Liver (tissue), 3 donors: ENCODE results near the gene CFAP90.
A peak's percentile ranks its signal among the peaks of the same experiment; 100 is the strongest.

Experiments used
- ATF3 ChIP-seq: IDR thresholded peaks from 2 replicates; pipeline ENCODE4 v1.6.1; 2016; ENCODE audit warnings: antibody characterized with exemption
- EGR1 ChIP-seq, 2 donors: IDR thresholded peaks; 2 replicates each; pipeline ENCODE4 v1.6.1; 2016 to 2018; ENCODE audit warnings: antibody characterized with exemption in 2 of 2, low read depth in 2 of 2
- FOXA1 ChIP-seq: IDR thresholded peaks from 2 replicates; pipeline ENCODE4 v1.6.1; 2016; ENCODE audit warnings: antibody characterized with exemption
- HNF4A ChIP-seq, 2 donors: conservative IDR thresholded peaks; 2 replicates each; pipeline ENCODE4 v1.6.1; 2016; ENCODE audit warnings: antibody characterized with exemption in 2 of 2, mild to moderate bottlenecking in 2 of 2
- MAX ChIP-seq: IDR thresholded peaks from 2 replicates; pipeline ENCODE4 v1.6.1; 2016; ENCODE audit warnings: antibody characterized with exemption
- NR2F2 ChIP-seq: IDR thresholded peaks from 2 replicates; pipeline ENCODE4 v1.6.1; 2016; ENCODE audit warnings: antibody characterized with exemption
- RAD21 ChIP-seq, 2 donors: IDR thresholded peaks; 2 replicates each; pipeline ENCODE4 v1.6.1; 2016; ENCODE audit warnings: antibody characterized with exemption in 2 of 2, mild to moderate bottlenecking in 2 of 2
- SP1 ChIP-seq: IDR thresholded peaks from 2 replicates; pipeline ENCODE4 v1.6.1; 2018; ENCODE audit warnings: antibody characterized with exemption, mild to moderate bottlenecking
- TAF1 ChIP-seq: conservative IDR thresholded peaks from 2 replicates; pipeline ENCODE4 v1.6.1; 2016; ENCODE audit warnings: antibody characterized with exemption, mild to moderate bottlenecking
- YY1 ChIP-seq: IDR thresholded peaks from 2 replicates; pipeline ENCODE4 v1.6.1; 2016; ENCODE audit warnings: antibody characterized with exemption, mild to moderate bottlenecking
- TF ChIP-seq, protein P1 (sequence below): fragments of 150-350 bp; IDR thresholded peaks from 2 replicates; pipeline ENCODE4 v1.5.1; 2017; ENCODE audit warnings: improper control_type of control experiment, low read depth, low read length; ENCODE audit not compliant: missing input control
- TF ChIP-seq, protein P2 (sequence below): IDR thresholded peaks from 2 replicates; pipeline ENCODE4 v1.6.1; 2016; ENCODE audit warnings: antibody characterized with exemption
- donor health status: healthy.
- donor health status: healthy.

DNA sequence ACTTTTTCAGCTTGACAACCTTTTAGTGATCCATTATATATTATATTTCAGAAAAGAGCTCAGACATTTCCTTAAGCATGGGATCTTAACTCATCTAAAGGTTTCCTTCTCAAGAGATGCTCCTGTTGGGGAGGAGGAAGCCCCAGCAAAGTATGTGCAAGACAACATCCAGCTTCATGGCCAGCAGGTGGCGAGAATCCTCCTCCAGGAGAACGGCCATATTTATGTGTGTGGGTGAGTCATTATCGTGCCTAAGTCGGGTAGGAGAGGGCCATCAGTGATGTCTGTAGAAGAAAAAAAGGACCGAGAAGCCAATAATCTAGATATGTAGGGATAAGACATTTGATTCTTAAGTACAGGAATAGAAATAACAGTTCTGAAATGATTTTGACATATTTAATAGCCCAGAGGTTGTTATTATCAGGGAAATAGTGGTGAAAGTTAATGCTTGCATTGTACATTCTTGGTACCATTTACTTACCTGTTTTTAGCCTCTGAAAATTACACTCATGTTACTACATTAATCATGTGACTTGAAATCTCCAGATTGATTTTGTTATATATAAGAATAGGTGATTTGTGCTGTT lies 46.2 kb upstream of the CFAP90 start:
- TF ChIP-seq MAX (no peak), YY1 (no peak), RAD21 (IDR thresholded peaks at IDR 0.05) (peak in 1 of 2 donors; percentile 41), ATF3 (no peak), FOXA1 (no peak), NR2F2 (no peak), TAF1 (no peak), EGR1 (IDR thresholded peaks at IDR 0.05; ENCODE audit: low read depth in 2 of 2) (no peak), SP1 (no peak), HNF4A (conservative IDR thresholded peaks at IDR 0.05) (no peak)
- TF ChIP-seq, protein P1, sequence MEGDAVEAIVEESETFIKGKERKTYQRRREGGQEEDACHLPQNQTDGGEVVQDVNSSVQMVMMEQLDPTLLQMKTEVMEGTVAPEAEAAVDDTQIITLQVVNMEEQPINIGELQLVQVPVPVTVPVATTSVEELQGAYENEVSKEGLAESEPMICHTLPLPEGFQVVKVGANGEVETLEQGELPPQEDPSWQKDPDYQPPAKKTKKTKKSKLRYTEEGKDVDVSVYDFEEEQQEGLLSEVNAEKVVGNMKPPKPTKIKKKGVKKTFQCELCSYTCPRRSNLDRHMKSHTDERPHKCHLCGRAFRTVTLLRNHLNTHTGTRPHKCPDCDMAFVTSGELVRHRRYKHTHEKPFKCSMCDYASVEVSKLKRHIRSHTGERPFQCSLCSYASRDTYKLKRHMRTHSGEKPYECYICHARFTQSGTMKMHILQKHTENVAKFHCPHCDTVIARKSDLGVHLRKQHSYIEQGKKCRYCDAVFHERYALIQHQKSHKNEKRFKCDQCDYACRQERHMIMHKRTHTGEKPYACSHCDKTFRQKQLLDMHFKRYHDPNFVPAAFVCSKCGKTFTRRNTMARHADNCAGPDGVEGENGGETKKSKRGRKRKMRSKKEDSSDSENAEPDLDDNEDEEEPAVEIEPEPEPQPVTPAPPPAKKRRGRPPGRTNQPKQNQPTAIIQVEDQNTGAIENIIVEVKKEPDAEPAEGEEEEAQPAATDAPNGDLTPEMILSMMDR, result no peak
- TF ChIP-seq, protein P2, sequence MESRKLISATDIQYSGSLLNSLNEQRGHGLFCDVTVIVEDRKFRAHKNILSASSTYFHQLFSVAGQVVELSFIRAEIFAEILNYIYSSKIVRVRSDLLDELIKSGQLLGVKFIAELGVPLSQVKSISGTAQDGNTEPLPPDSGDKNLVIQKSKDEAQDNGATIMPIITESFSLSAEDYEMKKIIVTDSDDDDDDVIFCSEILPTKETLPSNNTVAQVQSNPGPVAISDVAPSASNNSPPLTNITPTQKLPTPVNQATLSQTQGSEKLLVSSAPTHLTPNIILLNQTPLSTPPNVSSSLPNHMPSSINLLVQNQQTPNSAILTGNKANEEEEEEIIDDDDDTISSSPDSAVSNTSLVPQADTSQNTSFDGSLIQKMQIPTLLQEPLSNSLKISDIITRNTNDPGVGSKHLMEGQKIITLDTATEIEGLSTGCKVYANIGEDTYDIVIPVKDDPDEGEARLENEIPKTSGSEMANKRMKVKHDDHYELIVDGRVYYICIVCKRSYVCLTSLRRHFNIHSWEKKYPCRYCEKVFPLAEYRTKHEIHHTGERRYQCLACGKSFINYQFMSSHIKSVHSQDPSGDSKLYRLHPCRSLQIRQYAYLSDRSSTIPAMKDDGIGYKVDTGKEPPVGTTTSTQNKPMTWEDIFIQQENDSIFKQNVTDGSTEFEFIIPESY, result no peak
